ENCODE measurements around the gene IL5.
"Not testable (repeated sequence)": the region's sequence is repeated elsewhere in the genome, so short reads cannot be mapped to it uniquely, and the experiment has no call there.

- not testable (repeated sequence) for TF ChIP-seq CTCF (optimal IDR thresholded peaks at IDR 0.05 in 1 of 3, IDR thresholded peaks at IDR 0.05 in 1 of 3, conservative IDR thresholded peaks at IDR 0.05 in 1 of 3; ENCODE audit: extremely low read depth in 1 of 3, insufficient read depth in 2 of 3, low read length in 3 of 3); EZH2 (IDR thresholded peaks at IDR 0.05; ENCODE audit: low read length)
Measured at GRCh38 chr5:132564555-132564954, 21.2 kb upstream of the IL5 start.
